ENCODE results near the gene CENPP. TPM values are rescaled to one million over a fixed set of nuclear protein-coding genes. Genes with fewer than 3 reads are reported as not detected.
A peak's percentile ranks its signal among the peaks of the same experiment; 100 is the strongest.

The CENPP gene
- total RNA-seq, 1 experiment from 2014 or later, result 14.3 TPM

- Mint-ChIP-seq H3K4me3 (no peak overlapping the region), H3K9me3 (no peaks in the 10 kb centered on the region), H3K4me1 (no peaks in the 10 kb centered on the region), H3K36me3 (no peaks in the 10 kb centered on the region), H3K27ac (no peak overlapping the region), H3K27me3 (ENCODE audit: low read depth) (no peaks in the 10 kb centered on the region)
- DNase-seq (ENCODE audit: low spot score) (no peak), ATAC-seq (no peak)
- TF ChIP-seq USF2 (CRISPR knock-in tag; IDR thresholded peaks at IDR 0.05), result no peak
- no peak for TF ChIP-seq PRRX2 (CRISPR knock-in tag; IDR thresholded peaks at IDR 0.05)
- TF ChIP-seq STAT6 (CRISPR knock-in tag; conservative IDR thresholded peaks at IDR 0.05; ENCODE audit: low read depth), result no peak
- TF ChIP-seq, protein P1, sequence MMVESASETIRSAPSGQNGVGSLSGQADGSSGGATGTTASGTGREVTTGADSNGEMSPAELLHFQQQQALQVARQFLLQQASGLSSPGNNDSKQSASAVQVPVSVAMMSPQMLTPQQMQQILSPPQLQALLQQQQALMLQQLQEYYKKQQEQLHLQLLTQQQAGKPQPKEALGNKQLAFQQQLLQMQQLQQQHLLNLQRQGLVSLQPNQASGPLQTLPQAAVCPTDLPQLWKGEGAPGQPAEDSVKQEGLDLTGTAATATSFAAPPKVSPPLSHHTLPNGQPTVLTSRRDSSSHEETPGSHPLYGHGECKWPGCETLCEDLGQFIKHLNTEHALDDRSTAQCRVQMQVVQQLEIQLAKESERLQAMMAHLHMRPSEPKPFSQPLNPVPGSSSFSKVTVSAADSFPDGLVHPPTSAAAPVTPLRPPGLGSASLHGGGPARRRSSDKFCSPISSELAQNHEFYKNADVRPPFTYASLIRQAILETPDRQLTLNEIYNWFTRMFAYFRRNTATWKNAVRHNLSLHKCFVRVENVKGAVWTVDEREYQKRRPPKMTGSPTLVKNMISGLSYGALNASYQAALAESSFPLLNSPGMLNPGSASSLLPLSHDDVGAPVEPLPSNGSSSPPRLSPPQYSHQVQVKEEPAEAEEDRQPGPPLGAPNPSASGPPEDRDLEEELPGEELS (CRISPR knock-in tag; IDR thresholded peaks at IDR 0.05), result no peak
- TF ChIP-seq IRF2 (CRISPR knock-in tag; IDR thresholded peaks at IDR 0.05; ENCODE audit: borderline replicate concordance, low read depth), result no peak
- no peak for TF ChIP-seq ZNF396 (CRISPR knock-in tag; IDR thresholded peaks at IDR 0.05; ENCODE audit: borderline replicate concordance)
- POLR2A ChIA-PET, result no interaction called here
- CTCF ChIA-PET, result no interaction called here
These were observed 270.2 kb downstream of the CENPP start for GRCh38 chr9:92595930-92596329.

DNA sequence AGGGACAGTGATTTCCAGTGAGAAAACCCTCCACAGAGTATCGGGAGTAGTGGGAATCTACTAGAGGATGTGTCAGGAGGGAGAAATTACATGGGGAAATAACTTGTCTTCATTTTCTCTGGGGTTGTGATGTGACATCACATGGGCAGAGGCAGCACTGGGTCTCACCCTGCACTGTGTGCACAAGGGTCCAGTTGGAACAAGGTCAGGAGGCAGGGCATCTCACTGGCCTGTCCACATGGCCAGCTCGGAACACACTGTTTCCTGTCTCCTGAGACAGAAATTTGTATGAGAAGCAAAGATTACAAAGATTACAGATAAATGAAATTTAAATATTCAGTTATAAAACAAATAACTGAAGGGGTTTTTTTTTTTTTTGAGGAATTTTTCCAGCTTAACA is 272.6 kb downstream of the CENPP start:
- POLR2A ChIA-PET, result no interaction called here
- H3K4me3 Mint-ChIP-seq, result no peak overlapping the region
- ATAC-seq (no peak), DNase-seq (ENCODE audit: low spot score) (no peak)
- peaks cover 2% of the 10 kb centered on the region; the same call in 1 of the 2 replicates for H3K9me3 Mint-ChIP-seq
- TF ChIP-seq STAT6 (CRISPR knock-in tag; conservative IDR thresholded peaks at IDR 0.05; ENCODE audit: low read depth) (no peak), ZNF396 (CRISPR knock-in tag; IDR thresholded peaks at IDR 0.05; ENCODE audit: borderline replicate concordance) (no peak), ATF1 (CRISPR knock-in tag; IDR thresholded peaks at IDR 0.05) (no peak), NR3C1 (CRISPR knock-in tag; conservative IDR thresholded peaks at IDR 0.05; ENCODE audit: low read depth) (no peak), SMAD4 (CRISPR knock-in tag; IDR thresholded peaks at IDR 0.05) (no peak), NR1H2 (CRISPR knock-in tag; IDR thresholded peaks at IDR 0.05) (no peak), ZNF138 (CRISPR knock-in tag; conservative IDR thresholded peaks at IDR 0.05) (no peak), HMGA2 (CRISPR knock-in tag; IDR thresholded peaks at IDR 0.05) (no peak), JAZF1 (CRISPR knock-in tag; IDR thresholded peaks at IDR 0.05) (no peak), ZNF423 (CRISPR knock-in tag; IDR thresholded peaks at IDR 0.05) (no peak), NFYB (CRISPR knock-in tag; conservative IDR thresholded peaks at IDR 0.05; ENCODE audit: low read depth) (no peak), ZNF281 (CRISPR knock-in tag; IDR thresholded peaks at IDR 0.05) (no peak)
- H3K27ac Mint-ChIP-seq, result peak overlapping the region; percentile 78; the same call in 1 of the 2 replicates
- H3K27me3 Mint-ChIP-seq (ENCODE audit: low read depth), result no peaks in the 10 kb centered on the region
- 0 out of 2 replicates have a peak, but pooled peaks cover under 1% of the 10 kb centered on the region for H3K36me3 Mint-ChIP-seq
- no peaks in the 10 kb centered on the region for H3K4me1 Mint-ChIP-seq
- CTCF ChIA-PET, result no interaction called here
